ENCODE data around the gene ADARB1.
A peak's percentile ranks its signal among the peaks of the same experiment; 100 is the strongest.

The ADARB1 gene

GRCh38 chr21:45187646-45188045, 113.3 kb downstream of the ADARB1 start:
- no peak overlapping the region for H3K27ac Mint-ChIP-seq
- peaks cover 18 to 31% of the 10 kb centered on the region in 2 donors for H3K9me3 Mint-ChIP-seq
- DNase-seq = no peak

GRCh38 chr21:45190013-45190412, 115.6 kb downstream of the ADARB1 start:
- H3K9me3 Mint-ChIP-seq = peaks cover 18 to 31% of the 10 kb centered on the region in 2 donors
- no peaks in the 10 kb centered on the region for H3K4me1 Mint-ChIP-seq
- ATAC-seq = no peak
- H3K27ac Mint-ChIP-seq = no peak overlapping the region
- H3K4me3 Mint-ChIP-seq = no peak overlapping the region
- H3K27me3 Mint-ChIP-seq = no peaks in the 10 kb centered on the region
- DNase-seq = no peak

More at GRCh38 chr21:45187646-45188045, 113.3 kb downstream of the ADARB1 start:
- H3K4me1 Mint-ChIP-seq = no peaks in the 10 kb centered on the region
- H3K4me3 Mint-ChIP-seq = no peak overlapping the region
- no peaks in the 10 kb centered on the region for H3K27me3 Mint-ChIP-seq
- no peak for ATAC-seq

- H3K27me3 Mint-ChIP-seq = no peaks in the 10 kb centered on the region
- H3K9me3 Mint-ChIP-seq = peaks cover 8 to 10% of the 10 kb centered on the region in 2 donors
- DNase-seq = no peak
- H3K4me3 Mint-ChIP-seq = no peak overlapping the region
- no peak for ATAC-seq
- H3K27ac Mint-ChIP-seq = no peak overlapping the region
- H3K4me1 Mint-ChIP-seq = no peaks in the 10 kb centered on the region
Measured at GRCh38 chr21:45192332-45192731, 118.0 kb downstream of the ADARB1 start.

GRCh38 chr21:45196620-45197019, 122.2 kb downstream of the ADARB1 start:
- Mint-ChIP-seq H3K4me1 (no peaks in the 10 kb centered on the region), H3K27me3 (no peaks in the 10 kb centered on the region), H3K4me3 (no peak overlapping the region), H3K27ac (no peak overlapping the region), H3K9me3 (no peaks in the 10 kb centered on the region)
- ATAC-seq = no peak
- DNase-seq = no peak

GRCh38 chr21:45199201-45199600, 124.8 kb downstream of the ADARB1 start:
- H3K4me1 Mint-ChIP-seq = no peaks in the 10 kb centered on the region
- H3K27me3 Mint-ChIP-seq = no peaks in the 10 kb centered on the region
- ATAC-seq = no peak
- H3K27ac Mint-ChIP-seq = no peak overlapping the region
- H3K9me3 Mint-ChIP-seq = no peaks in the 10 kb centered on the region
- no peak overlapping the region for H3K4me3 Mint-ChIP-seq
- DNase-seq = no peak

- Mint-ChIP-seq H3K27me3 (no peaks in the 10 kb centered on the region), H3K4me1 (no peaks in the 10 kb centered on the region), H3K27ac (no peak overlapping the region), H3K9me3 (no peaks in the 10 kb centered on the region), H3K4me3 (no peak overlapping the region)
- ATAC-seq (no peak), DNase-seq (no peak)
Measured at GRCh38 chr21:45200031-45200430, 125.7 kb downstream of the ADARB1 start.

GRCh38 chr21:45200581-45201296, 126.4 kb downstream of the ADARB1 start:
- H3K27ac Mint-ChIP-seq = peak overlapping the region; percentile 19 to 60
- H3K27me3 Mint-ChIP-seq = no peaks in the 10 kb centered on the region
- no peak for DNase-seq
- ATAC-seq = no peak
- no peaks in the 10 kb centered on the region for H3K9me3 Mint-ChIP-seq
- no peak overlapping the region for H3K4me3 Mint-ChIP-seq
- no peaks in the 10 kb centered on the region for H3K4me1 Mint-ChIP-seq

GRCh38 chr21:45202344-45202743, 128.0 kb downstream of the ADARB1 start:
- H3K4me1 Mint-ChIP-seq = peaks cover 4% of the 10 kb centered on the region
- DNase-seq = no peak
- H3K27ac Mint-ChIP-seq = no peak overlapping the region
- no peaks in the 10 kb centered on the region for H3K27me3 Mint-ChIP-seq
- no peak overlapping the region for H3K4me3 Mint-ChIP-seq
- no peaks in the 10 kb centered on the region for H3K9me3 Mint-ChIP-seq
- ATAC-seq = no peak

- DNase-seq = no peak
- Mint-ChIP-seq H3K9me3 (no peaks in the 10 kb centered on the region), H3K4me3 (no peak overlapping the region), H3K27me3 (no peaks in the 10 kb centered on the region), H3K4me1 (peaks cover 9% of the 10 kb centered on the region), H3K27ac (peak overlapping the region in 1 of 2 donors; percentile 28)
- no peak for ATAC-seq
Measured at GRCh38 chr21:45202889-45203288, 128.5 kb downstream of the ADARB1 start.

- Mint-ChIP-seq H3K4me3 (no peak overlapping the region), H3K9me3 (no peaks in the 10 kb centered on the region), H3K27ac (peak overlapping the region in 1 of 2 donors; percentile 31), H3K27me3 (no peaks in the 10 kb centered on the region), H3K4me1 (peaks cover 20% of the 10 kb centered on the region)
- ATAC-seq = no peak
- DNase-seq = no peak
Measured at GRCh38 chr21:45203983-45204382, 129.6 kb downstream of the ADARB1 start.

- H3K4me3 Mint-ChIP-seq = no peak overlapping the region
- no peaks in the 10 kb centered on the region for H3K9me3 Mint-ChIP-seq
- ATAC-seq (no peak), DNase-seq (no peak)
- H3K4me1 Mint-ChIP-seq = peaks cover 25% of the 10 kb centered on the region
- no peaks in the 10 kb centered on the region for H3K27me3 Mint-ChIP-seq
- no peak overlapping the region for H3K27ac Mint-ChIP-seq
Measured at GRCh38 chr21:45204395-45204794, 130.0 kb downstream of the ADARB1 start.

- DNase-seq (no peak), ATAC-seq (peak; percentile 5)
- peaks cover 26% of the 10 kb centered on the region for H3K4me1 Mint-ChIP-seq
- H3K4me3 Mint-ChIP-seq = no peak overlapping the region
- H3K9me3 Mint-ChIP-seq = no peaks in the 10 kb centered on the region
- peak overlapping the region in 1 of 2 donors; percentile 32 for H3K27ac Mint-ChIP-seq
- no peaks in the 10 kb centered on the region for H3K27me3 Mint-ChIP-seq
Measured at GRCh38 chr21:45207839-45208626, 133.7 kb downstream of the ADARB1 start.

GRCh38 chr21:45208627-45208951, 134.2 kb downstream of the ADARB1 start:
- DNase-seq (no peak), ATAC-seq (peak; percentile 59)
- no peaks in the 10 kb centered on the region for H3K9me3 Mint-ChIP-seq
- peaks cover 26% of the 10 kb centered on the region for H3K4me1 Mint-ChIP-seq
- H3K27ac Mint-ChIP-seq = no peak overlapping the region
- no peak overlapping the region for H3K4me3 Mint-ChIP-seq
- no peaks in the 10 kb centered on the region for H3K27me3 Mint-ChIP-seq

GRCh38 chr21:45209046-45209445, 134.7 kb downstream of the ADARB1 start:
- no peak for ATAC-seq
- Mint-ChIP-seq H3K27ac (no peak overlapping the region), H3K4me1 (peaks cover 26% of the 10 kb centered on the region), H3K9me3 (no peaks in the 10 kb centered on the region), H3K4me3 (no peak overlapping the region), H3K27me3 (no peaks in the 10 kb centered on the region)
- DNase-seq = no peak

GRCh38 chr21:45209685-45210284, 135.4 kb downstream of the ADARB1 start:
- Mint-ChIP-seq H3K27me3 (no peaks in the 10 kb centered on the region), H3K9me3 (no peaks in the 10 kb centered on the region), H3K4me3 (no peak overlapping the region), H3K4me1 (peaks cover 26% of the 10 kb centered on the region), H3K27ac (no peak overlapping the region)
- no peak for DNase-seq
- ATAC-seq = no peak

GRCh38 chr21:45210461-45210983, 136.1 kb downstream of the ADARB1 start:
- no peaks in the 10 kb centered on the region for H3K9me3 Mint-ChIP-seq
- no peak overlapping the region for H3K4me3 Mint-ChIP-seq
- no peak overlapping the region for H3K27ac Mint-ChIP-seq
- no peak for ATAC-seq
- H3K4me1 Mint-ChIP-seq = peaks cover 26% of the 10 kb centered on the region
- DNase-seq = no peak
- H3K27me3 Mint-ChIP-seq = no peaks in the 10 kb centered on the region
